Fibroblast of peridontal ligament (primary cell): ENCODE results near the gene NRP2.

Experiments
- DNase-seq: peaks from one replicate; pipeline ENCODE4 v3.0.0-alpha.2; 2010; ENCODE audit errors: extremely low read depth

Gene NRP2

DNA sequence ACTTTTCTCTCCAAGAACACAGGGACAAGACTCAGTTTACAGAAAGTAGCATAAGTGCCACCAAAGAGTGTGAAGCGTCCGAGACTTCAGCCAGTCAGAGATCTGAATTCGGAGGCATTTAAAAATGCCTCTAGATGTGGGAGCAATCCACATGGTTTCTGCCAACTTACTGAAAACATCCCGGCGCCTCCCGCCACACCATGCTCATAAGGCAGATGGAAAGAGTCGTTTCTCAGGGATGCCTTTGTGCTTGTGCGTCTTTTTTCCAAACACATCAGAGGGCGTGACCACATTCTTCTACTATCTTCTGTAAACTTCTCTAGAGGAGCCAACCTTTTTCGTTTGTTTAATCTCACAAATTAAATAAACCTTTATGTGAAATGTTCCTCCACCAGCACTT is 88.7 kb downstream of the NRP2 start:
- DNase-seq: no peak

DNA sequence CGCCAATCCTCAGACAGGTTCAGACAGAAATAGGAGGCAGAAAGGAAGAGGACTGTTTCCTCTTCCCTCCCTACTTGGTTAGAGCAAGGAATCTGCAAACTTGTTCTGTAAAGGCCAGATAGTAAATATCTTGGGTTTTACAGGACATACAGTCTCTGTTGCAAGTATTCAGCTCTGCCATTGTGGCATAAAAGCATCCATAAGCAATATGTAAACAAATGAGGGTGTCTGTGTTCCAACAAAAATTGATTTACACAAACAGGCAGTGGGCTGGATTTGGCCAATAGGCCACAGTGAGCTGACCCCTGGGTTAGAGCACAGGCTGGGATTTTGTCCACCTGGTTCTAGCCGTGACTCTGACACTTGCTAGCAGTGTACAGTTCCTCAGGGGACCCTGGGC is 89.4 kb downstream of the NRP2 start:
- DNase-seq: no peak

DNA sequence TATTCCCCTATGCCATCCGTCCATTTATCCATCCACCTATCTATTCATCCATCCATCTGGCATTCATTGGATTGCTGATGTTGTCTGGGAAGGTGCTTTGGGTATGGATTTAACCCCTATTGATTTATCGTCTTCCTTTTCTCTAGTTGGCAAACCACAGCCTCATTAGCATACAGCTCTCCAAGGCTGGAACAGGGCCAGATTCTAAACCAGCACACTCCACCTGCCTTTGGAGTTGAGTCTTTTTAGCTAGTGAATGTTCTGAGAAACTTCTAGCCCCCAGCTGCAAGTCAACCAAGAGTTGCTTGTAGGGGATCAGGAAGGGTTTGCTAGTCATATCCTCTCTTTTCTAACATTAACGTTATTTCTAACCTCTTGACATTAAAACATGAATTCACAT is 90.7 kb downstream of the NRP2 start:
- DNase-seq: no peak

DNA sequence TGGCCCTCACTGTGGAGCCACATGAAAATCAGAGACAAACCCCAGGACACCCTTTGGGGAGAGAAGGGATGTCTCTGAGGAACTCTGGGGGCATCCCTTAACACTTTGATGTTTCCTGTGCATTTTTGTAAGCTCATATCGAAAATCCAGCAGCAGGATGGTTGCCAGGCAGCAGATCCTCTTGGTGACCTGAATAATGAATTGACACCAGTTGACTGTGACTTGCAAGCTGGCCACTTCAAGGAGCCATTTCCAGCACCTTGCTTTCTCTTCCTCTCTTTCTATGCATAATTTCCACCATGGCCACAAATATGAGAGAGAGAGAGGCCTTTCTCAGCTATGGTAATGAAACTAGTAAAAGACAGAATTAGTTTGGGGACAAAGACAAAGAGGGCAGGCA is 91.7 kb downstream of the NRP2 start:
- DNase-seq: no peak

DNA sequence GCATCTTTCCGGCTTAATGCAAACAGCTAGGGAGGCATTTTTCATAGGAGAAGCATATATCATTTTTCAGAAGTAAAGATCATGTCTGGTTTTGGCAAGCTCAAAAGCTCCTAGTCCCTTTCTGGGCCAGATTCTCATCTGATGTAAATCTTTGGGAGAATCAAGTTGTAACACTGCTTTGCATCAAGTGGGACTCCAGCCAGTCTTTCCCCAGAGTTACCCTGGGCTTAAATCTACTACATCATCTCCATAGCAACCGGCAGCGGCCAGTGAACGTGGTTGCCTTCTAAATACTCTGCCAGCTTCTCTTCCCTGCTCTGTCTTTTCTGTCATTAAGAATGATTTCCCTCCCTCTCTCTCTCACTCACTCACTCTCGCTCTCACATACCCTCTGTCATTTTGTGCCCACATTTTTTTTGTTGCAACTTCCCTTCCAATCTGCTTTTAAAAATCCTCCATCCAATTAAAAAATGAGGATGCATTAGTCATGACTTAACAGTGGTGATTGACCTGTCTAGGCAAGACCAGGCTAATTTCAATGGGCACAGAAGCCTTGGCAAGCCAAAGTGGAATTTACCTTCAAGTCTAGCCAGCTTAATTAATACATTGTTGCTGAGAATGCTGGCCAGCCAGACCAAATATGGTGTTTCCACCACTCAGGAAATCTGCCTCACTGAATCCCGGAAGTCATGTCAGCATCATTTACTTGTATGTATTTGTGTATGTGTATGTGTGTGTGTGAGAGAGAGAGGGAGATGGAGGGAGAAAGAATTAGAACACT is 93.0 kb downstream of the NRP2 start:
- DNase-seq: peak; percentile 79

DNA sequence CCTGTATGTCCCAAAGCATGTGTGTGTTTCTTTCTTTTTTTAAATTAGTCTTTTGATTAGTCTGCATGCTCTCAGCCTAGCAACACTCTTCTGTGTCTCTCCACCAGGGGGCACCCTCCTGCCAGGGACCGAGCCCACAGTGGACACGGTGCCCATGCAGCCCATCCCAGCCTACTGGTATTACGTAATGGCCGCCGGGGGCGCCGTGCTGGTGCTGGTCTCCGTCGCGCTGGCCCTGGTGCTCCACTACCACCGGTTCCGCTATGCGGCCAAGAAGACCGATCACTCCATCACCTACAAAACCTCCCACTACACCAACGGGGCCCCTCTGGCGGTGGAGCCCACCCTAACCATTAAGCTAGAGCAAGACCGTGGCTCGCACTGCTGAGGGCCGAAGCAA is 93.8 kb downstream of the NRP2 start:
- DNase-seq: no peak

DNA sequence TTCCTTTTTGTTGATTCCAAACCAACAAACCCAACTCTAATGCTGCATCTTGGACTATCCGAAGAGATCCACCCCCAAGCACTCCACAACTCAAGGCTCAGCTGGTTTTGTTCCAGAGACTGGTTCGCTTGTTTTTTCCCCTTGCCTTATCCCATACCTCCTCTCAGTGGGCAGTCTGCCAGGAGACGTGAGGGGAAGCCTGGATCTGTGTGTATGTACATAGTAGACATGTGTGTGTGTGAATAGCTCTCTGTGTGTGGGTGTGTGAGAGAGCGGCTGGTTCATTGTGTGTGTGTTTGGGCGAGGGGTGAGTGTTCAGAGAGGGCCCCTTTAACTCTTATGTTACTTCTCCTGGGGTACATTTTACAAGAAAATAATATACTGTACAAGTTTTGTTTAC is 94.4 kb downstream of the NRP2 start:
- DNase-seq: no peak

DNA sequence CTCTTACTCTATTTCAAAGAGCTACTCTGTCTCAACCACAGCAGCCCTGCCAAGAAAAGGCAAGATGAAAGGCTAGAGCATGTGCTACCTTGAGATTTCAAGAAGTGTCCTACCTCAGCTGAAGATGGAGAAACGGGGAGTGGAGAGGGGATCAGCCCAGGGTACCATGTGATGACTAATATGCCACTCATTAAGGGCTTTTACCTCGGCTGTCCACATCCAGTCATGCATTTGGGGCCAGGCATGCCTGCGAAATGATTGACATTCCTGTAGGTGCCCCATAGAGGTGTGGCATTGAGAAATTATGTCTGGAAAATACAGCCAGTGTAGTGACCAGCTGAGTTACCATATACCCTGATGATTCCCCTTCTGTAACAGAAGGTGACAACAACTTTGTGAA is 96.1 kb downstream of the NRP2 start:
- no peak for DNase-seq

DNA sequence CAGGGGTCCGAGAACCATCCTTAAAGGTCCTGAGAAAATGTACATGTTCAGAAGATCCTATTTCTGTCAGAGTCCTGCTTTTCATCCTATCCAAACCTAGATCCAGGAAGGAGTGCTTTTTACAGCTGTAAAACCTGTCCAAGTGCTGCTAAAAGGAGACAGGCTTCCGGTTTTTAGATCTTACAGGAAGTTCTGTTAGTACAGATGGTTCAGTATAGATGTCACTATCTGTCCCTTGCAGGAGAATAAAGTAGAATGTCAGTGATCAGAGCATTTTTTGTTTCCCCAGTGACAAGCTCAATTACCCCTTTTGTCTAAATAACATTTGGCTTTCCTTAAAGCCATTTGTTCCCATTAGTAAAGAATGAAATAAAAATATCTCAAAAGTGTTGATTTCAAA is 98.3 kb downstream of the NRP2 start:
- no peak for DNase-seq

DNA sequence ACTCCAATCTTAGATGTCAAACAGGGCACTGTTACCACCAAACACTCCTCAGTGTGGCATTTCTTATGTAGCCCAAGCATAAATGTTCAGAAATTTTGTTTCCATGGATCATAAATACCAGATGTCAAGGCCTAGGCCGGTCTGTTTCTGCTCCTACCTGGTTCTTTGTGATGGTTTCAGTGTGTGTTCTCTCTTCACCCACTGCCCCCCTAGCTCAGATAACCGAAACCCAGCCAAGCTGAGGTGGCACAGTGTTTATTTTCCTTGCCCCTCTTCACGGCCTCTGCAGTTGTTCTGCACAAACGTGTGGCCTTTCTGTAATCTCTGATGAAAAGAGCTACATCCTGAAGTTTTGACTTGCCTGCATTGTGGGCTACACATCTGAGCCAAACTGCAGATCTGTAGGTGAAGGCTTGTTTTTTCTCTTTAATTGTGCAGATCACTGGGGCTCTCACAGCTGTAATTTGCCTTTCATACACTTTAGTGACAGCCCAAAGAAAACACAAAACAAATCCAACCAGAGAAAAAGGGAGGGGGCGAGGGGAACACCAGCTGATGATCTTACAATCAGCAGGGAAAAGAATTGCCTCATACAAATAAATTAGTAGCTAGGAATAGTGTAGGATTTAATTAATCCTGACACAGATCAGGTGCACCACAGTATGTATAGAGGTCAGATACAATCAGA is 99.1 kb downstream of the NRP2 start:
- no peak for DNase-seq

DNA sequence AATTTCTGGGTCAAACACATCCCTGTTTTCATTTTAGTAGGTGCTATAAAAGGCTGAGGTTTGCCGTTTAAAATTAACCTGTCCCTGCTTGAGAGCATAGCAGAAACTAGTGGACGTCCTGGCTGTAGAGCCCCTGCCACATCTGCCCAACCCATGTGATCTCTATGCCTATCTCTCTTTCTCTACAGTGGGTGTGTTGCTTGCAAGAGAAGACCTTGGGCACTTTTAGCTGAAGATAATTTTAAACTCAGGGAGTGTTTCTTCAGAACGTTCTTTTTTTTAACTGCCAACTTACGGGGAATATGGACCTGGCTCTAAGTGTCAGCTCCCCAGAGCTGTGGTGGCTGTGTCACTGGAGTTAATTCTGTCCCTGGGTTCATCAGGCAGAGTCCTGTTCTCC is 100.6 kb downstream of the NRP2 start:
- no peak for DNase-seq

DNA sequence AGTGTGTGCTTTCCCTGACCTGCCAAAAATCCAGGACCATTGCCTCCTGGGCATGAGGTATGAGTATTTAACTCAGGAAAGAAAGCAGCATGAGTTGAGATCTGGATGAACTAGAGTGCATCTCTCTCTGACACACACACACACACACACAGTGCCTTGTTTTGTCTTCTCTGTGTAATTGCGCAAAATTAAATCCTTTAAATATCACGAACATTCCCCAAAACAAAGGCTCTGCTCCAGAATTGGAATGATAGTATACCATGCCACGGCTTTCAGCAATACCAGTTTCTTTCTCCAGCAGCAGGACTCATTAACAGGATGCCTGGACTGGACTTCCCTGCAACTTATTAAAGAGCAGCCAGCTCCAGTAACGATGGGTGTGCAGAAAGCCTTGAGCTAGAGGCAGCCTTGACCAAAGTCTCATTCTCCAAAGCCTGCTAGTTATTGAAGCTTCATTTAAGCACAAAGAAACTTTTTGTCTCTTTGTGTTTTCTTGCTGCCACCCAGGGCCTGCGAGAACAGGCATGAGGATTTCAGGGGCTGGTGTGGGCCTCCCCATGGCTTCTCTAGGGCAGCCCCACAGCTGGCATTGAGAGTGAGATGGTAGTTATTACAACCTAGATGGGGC is 101.7 kb downstream of the NRP2 start:
- DNase-seq: no peak

DNA sequence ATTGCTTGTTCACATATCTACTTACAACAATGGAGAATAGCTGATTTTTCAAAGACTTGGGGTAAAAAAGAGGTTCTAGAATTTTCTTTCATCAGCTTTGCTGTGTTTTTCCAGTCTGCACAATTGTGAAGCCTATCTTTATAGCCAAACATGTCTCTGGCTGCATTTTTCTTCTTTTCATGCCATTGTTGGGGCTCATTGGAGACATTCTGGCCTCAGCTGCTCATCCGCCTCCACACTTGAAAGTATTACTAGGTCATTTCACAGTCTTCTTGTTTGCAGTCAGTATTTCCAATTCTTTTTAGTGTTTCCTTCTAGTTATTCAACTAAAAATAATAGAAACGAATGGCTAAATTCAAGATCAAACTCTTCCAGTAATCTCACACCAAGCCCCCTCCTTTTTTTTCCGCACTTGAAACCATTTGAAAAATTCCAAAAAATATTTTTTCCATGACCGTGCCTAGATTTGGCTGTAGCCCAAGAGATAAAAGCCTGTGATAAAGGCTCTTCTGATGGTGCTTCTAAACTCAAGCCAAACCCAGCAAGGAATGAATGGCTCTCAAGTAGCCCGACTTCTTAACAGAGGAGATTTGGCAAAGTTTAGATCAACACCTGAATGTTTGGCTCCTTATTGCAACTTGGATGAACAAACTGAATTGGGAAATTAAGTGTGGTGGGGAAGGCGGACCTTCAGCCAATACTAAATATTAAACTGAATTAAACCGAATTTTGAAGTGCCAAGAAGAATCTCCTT is 103.4 kb downstream of the NRP2 start:
- no peak for DNase-seq

DNA sequence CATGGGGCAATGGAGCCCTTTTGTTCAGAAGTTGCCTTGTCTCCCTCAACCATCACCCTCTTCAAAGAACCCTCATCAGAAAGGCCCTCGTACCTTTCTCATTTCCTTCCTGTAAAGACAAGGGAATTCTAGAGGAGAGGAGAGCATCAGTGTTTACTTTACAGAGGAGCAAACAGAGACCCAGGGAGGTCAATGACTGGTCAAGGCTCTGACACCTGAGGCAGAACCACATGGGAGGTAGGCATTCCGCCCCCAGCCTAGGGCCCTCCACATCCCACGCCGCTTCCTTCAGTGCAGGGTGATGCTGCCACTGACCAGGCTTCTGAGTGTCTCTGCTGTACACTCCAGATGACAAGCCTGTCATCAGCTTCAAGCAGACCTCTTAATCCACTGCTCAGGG is 104.7 kb downstream of the NRP2 start:
- no peak for DNase-seq

DNA sequence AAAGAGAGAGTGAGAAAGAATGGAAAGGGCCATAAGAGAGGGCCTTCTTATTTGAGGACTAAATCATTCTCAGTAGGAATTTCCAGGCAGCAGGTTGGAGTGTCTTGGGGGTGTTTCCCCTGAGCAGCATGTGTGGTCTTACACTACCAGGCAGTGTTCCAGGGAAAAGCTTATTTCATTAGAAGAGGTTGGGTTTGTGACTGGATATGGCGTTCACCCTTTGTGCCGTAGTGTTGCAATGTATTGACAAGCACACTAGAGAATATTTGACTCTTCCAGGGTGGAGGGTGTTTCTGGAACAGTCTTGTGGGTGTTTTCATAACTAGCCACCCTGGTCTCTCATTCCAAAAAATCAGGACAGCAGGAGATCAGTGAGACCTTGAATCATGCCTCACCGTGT is 105.5 kb downstream of the NRP2 start:
- no peak for DNase-seq

DNA sequence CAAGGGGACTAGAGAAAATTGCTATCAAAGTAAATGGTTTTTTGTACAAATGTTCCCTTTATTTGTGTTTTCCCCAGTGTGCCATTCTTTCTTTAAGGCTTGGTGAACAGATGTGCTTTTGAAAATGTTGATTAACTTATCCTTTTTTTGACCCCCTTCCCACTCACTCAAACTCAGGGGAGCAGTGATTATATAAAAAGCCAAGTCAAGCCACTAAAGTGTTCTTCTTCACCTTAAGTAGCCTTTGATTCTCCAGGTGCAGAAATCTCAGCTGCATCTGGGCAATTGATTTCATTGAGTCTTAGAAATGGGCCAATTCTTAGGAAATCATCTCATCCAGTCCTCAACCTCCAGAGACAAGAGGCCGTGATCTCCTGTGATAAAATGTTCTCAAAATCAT is 107.6 kb downstream of the NRP2 start:
- no peak for DNase-seq

DNA sequence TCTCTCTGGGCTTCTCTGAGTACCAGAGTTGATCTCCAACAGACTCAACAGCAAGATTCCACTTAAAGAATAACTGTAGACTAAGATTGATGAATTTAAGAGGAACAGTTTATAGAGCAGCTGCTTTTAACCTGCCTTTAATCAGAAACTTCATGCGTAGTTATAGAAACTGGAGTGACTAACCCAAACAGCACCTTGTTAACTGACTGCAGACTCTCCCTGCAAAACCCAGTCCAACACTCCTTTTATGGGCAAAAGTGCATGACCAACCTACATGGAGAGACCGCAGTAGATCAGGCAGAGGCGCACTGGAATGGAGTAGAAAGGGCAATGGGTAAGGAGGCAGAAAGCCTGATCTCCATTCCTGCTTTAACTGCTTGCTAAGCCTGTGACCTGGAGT is 110.6 kb downstream of the NRP2 start:
- DNase-seq: no peak

DNA sequence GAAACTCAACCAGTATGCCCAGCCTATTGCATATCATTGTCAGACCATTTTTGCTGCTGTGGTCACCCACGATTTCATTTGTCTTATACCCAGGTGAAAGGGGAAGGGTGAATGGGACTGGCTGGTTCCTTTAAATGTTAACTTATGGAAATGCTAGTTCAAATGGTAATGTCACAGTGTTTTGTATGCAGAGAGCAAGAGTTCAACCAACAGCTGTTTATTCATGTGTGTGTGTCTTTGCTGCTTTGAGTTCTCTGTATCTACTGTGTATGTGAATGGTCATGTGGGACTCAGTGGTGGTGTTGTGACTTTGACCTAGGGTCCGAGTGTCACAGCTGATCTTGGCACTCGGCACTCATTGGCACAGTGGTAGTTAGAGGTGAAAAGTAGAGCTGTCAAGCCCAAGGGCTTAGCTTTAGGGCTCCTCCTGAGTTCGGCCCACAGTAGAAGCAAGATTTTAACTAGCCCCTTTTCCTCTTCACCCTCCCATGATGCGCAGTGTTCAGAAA is 114.6 kb downstream of the NRP2 start:
- no peak for DNase-seq

DNA sequence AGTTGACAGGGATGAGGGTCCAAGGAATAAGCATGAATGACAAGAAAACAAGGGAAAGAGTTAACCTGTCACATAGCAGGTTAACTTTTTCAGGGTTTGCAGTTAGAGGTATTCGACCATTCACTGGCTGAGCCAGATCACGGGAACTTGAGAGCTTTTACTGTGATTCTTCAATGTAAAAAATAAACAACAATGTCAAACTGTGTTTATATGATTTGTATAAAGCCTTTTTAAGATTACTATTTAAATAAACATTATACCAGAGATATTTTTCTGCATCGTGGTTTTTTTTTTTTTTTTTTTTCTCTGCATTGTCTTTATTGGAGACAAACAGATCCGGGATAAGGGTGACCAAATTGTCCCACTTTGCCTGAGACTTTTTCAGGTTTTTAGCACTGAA is 115.6 kb downstream of the NRP2 start:
- DNase-seq: no peak

DNA sequence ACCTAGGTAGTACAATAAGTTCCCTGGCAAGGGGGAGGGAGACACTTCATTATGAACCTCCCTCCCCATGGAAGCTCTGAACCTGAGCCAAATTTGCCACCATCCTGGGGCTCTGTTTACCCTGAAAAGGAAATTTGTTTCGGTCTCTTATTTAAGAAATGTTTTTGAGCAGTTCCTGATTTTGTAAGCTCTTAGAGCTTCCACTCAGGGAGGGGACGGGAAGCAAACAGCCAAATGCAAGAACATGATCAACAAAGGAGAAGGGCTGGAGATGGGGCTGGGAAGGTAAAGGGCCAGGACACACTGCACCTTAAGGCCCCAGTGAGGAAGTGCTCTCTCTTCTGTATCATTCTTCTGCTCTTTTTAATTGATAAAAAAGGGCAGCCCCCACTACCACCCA is 117.9 kb downstream of the NRP2 start:
- DNase-seq: no peak

DNA sequence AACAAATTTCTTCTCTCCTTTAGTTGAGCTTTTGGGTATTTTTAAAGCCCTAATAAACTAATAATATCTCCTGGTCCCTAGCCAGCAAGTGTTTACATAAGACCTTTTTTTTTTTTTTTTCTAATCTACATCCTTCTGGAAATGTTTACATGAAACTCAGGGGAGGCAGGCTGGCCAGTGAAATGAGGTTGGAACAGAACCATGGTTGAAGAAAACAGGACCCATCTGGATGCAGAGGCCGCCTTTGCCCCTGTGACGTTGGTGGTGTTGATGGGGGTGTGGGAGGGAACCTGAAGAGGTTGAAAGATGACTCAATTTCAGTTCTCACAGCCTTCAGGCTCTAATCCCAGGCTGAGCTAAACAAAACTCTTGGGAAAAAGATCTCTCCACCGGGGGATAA is 118.5 kb downstream of the NRP2 start:
- DNase-seq: peak; percentile 31

DNA sequence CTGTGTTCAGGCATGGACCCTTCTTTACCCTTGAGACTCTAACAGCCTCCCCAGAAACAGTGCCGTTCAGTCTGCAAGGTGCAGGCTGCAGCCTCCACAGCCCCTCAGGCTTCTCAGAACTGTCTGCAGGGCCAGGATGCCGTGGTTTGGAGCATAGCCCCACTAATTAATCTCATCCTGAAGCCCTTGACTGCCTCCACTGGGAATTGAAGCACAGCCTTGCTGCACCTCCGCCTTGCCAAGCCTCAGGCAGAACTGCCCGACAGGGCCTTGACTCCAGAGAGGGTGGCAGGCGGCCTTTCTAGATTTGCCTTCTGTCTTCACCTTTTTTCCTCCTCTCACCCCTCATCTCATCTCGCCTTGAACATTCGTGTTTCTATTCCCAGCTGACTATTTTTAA is 119.8 kb downstream of the NRP2 start:
- DNase-seq: no peak
